MM.1S (cell line): ENCODE measurements around the gene FOXP1.

Source experiments
- DNase-seq: peaks from one replicate; pipeline ENCODE4 v3.0.0-alpha.2; 2015
- H2AFZ ChIP-seq: fragments of 300-600 bp; sonication (generic); 2 replicates; pipeline ENCODE4 v1.6.0; 2016; ENCODE audit warnings: antibody characterized with exemption, low read length
- H3F3A ChIP-seq: fragments of 300-600 bp; sonication (generic); 2 replicates; pipeline ENCODE4 v1.6.1; 2016; ENCODE audit warnings: mild to moderate bottlenecking, antibody characterized with exemption, low read length, moderate library complexity, mixed read lengths; ENCODE audit not compliant: insufficient read depth
- H3K27ac ChIP-seq: fragments of 300-600 bp; sonication (generic); 2 replicates; pipeline ENCODE4 v1.5.1; 2016; ENCODE audit warnings: mild to moderate bottlenecking, low read length
- H3K27me3 ChIP-seq: fragments of 300-600 bp; sonication (generic); replicated peaks from 2 replicates; pipeline ENCODE4 v1.6.0; 2016; ENCODE audit warnings: low read length; ENCODE audit not compliant: insufficient read depth
- H3K36me3 ChIP-seq: fragments of 300-600 bp; sonication (generic); replicated peaks from 2 replicates; pipeline ENCODE4 v1.6.1; 2016; ENCODE audit warnings: mild to moderate bottlenecking, low read length, mixed read lengths; ENCODE audit not compliant: insufficient read depth
- H3K4me1 ChIP-seq: fragments of 300-600 bp; sonication (generic); 2 replicates; pipeline ENCODE4 v1.6.1; 2016; ENCODE audit warnings: low read length, mixed read lengths
- H3K4me2 ChIP-seq: fragments of 300-600 bp; sonication (generic); 2 replicates; pipeline ENCODE4 v1.6.0; 2016; ENCODE audit warnings: low read depth, low read length
- H3K4me3 ChIP-seq: fragments of 300-600 bp; sonication (generic); 2 replicates; pipeline ENCODE4 v1.5.1; 2016; ENCODE audit warnings: low read length, mixed read lengths
- H3K79me2 ChIP-seq: fragments of 300-600 bp; sonication (generic); 2 replicates; pipeline ENCODE4 v1.6.1; 2016; ENCODE audit warnings: mixed run types, low read length, mixed read lengths
- H3K9ac ChIP-seq: fragments of 300-600 bp; sonication (generic); 2 replicates; pipeline ENCODE4 v1.6.1; 2016; ENCODE audit warnings: low read length, mixed read lengths
- H3K9me2 ChIP-seq: fragments of 300-600 bp; sonication (generic); replicated peaks from 2 replicates; pipeline ENCODE4 v1.6.1; 2016; ENCODE audit warnings: mild to moderate bottlenecking, low read length, mixed read lengths; ENCODE audit not compliant: insufficient read depth
- H3K9me3 ChIP-seq: fragments of 300-600 bp; sonication (generic); replicated peaks from 2 replicates; pipeline ENCODE4 v1.6.1; 2016; ENCODE audit warnings: mild to moderate bottlenecking, low read length, mixed read lengths; ENCODE audit not compliant: insufficient read depth
- H4K20me1 ChIP-seq: fragments of 300-600 bp; sonication (generic); 2 replicates; pipeline ENCODE4 v1.6.1; 2016; ENCODE audit warnings: mild to moderate bottlenecking, low read length, moderate library complexity, mixed read lengths; ENCODE audit not compliant: insufficient read depth
- CTCF ChIP-seq: fragments of 300-600 bp; sonication (generic); IDR thresholded peaks from 2 replicates; pipeline ENCODE4 v1.5.1; 2016; ENCODE audit warnings: antibody characterized with exemption, low read length, mixed read lengths
- EZH2 ChIP-seq: fragments of 300-600 bp; sonication (generic); optimal IDR thresholded peaks from 2 replicates; pipeline ENCODE3; 2017; ENCODE audit warnings: low read depth, mild to moderate bottlenecking, antibody characterized with exemption, low read length, mixed read lengths
- EZH2phosphoT487 ChIP-seq: fragments of 300-600 bp; sonication (generic); IDR thresholded peaks from 2 replicates; pipeline ENCODE4 v1.6.1; 2018; ENCODE audit warnings: antibody characterized with exemption, low read length

Gene FOXP1

GRCh38 chr3:71225002-71225684, 358.4 kb downstream of the FOXP1 start:
- TF ChIP-seq EZH2 = no peak
- no peak for TF ChIP-seq CTCF
- TF ChIP-seq EZH2phosphoT487 = no peak
- H3K4me1 ChIP-seq = no peaks in the 10 kb centered on the region
- no peak overlapping the region for H3K27ac ChIP-seq
- no peaks in the 10 kb centered on the region for H3K27me3 ChIP-seq
- no peak overlapping the region for H3K9ac ChIP-seq
- H3F3A ChIP-seq = no peaks in the 10 kb centered on the region
- H3K79me2 ChIP-seq = no peaks in the 10 kb centered on the region
- H2AFZ ChIP-seq = no peak overlapping the region
- no peak overlapping the region for H3K4me2 ChIP-seq
- no peaks in the 10 kb centered on the region for H3K9me3 ChIP-seq
- H3K4me3 ChIP-seq = no peak overlapping the region
- no peaks in the 10 kb centered on the region for H3K9me2 ChIP-seq
- no peaks in the 10 kb centered on the region for H4K20me1 ChIP-seq
- H3K36me3 ChIP-seq = no peaks in the 10 kb centered on the region
- no peak for DNase-seq

GRCh38 chr3:71219744-71220638, 363.5 kb downstream of the FOXP1 start:
- H3K9me3 ChIP-seq = no peaks in the 10 kb centered on the region
- H3K79me2 ChIP-seq = no peaks in the 10 kb centered on the region
- no peaks in the 10 kb centered on the region for H4K20me1 ChIP-seq
- H3K27ac ChIP-seq = no peak overlapping the region
- DNase-seq = no peak
- no peak overlapping the region for H3K4me3 ChIP-seq
- H3K27me3 ChIP-seq = no peaks in the 10 kb centered on the region
- no peaks in the 10 kb centered on the region for H3K36me3 ChIP-seq
- no peak overlapping the region for H3K4me2 ChIP-seq
- H3K9ac ChIP-seq = no peak overlapping the region
- TF ChIP-seq EZH2 (no peak), CTCF (no peak)
- no peaks in the 10 kb centered on the region for H3K4me1 ChIP-seq
- no peak overlapping the region for H2AFZ ChIP-seq
- H3K9me2 ChIP-seq = no peaks in the 10 kb centered on the region
- H3F3A ChIP-seq = no peaks in the 10 kb centered on the region

- Histone ChIP-seq H3K27ac (no peak overlapping the region), H3K79me2 (no peaks in the 10 kb centered on the region), H3K27me3 (no peaks in the 10 kb centered on the region), H2AFZ (no peak overlapping the region), H4K20me1 (no peaks in the 10 kb centered on the region), H3K9ac (no peak overlapping the region), H3K36me3 (no peaks in the 10 kb centered on the region), H3K4me2 (no peak overlapping the region), H3F3A (no peaks in the 10 kb centered on the region), H3K9me2 (no peaks in the 10 kb centered on the region), H3K4me1 (no peaks in the 10 kb centered on the region), H3K9me3 (no peaks in the 10 kb centered on the region), H3K4me3 (no peak overlapping the region)
- TF ChIP-seq EZH2phosphoT487 = no peak
- no peak for TF ChIP-seq CTCF
- no peak for TF ChIP-seq EZH2
- no peak for DNase-seq
Measured at GRCh38 chr3:71218508-71218907, 365.0 kb downstream of the FOXP1 start.
